Erythroblast (primary cell): ENCODE data around the gene STRBP.

Experiments
- GATA1 ChIP-seq: IDR thresholded peaks from 2 replicates; pipeline ENCODE4 v1.6.1; 2011; ENCODE audit warnings: low read depth, mild to moderate bottlenecking, control low read depth, low read length, moderate library complexity
- POLR2A ChIP-seq: IDR thresholded peaks from 2 replicates; pipeline ENCODE4 v1.6.1; 2011; ENCODE audit warnings: mild to moderate bottlenecking, low read length

DNA sequence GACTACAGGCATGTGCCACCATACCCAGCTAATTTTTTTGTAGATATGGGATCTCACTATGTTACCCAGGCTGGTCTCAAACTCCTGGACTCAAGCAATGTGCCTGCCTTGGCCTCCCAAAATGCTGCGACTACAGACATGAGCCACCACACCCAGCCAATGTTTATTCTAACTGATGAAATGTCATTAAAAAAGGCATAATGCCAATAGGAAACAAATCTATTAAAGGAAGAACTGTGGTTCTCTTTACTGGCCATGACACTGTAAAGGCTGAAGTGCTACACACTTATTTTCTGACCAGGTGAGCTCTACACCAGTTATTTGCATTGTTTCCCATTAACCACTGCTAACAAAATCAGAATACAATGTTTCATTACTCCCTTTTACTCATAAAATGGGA lies 106.0 kb downstream of the STRBP start:
- no peak for TF ChIP-seq POLR2A
- no peak for TF ChIP-seq GATA1
